Measurements from ENCODE around the gene HSD17B13. TPM values are rescaled to one million over a fixed set of nuclear protein-coding genes. Genes with fewer than 3 reads are reported as not detected.

The HSD17B13 gene
- total and polyA plus RNA-seq, 4 donors = 0.15 to 3.1 (median 0.68) TPM

- H3K27me3 ChIP-seq (ENCODE audit: control insufficient read depth in 3 of 3, insufficient read depth in 3 of 3, low read length in 2 of 3) = no peaks in the 10 kb centered on the region
- ATAC-seq (ENCODE audit: insufficient read depth, low FRiP score) (no peak), DNase-seq (no peak)
- no peak overlapping the region for H3K9ac ChIP-seq (ENCODE audit: insufficient read depth in 1 of 2, low read length in 2 of 2)
- H3K9me3 ChIP-seq (ENCODE audit: control insufficient read depth in 4 of 4, insufficient read depth in 3 of 4, low read length in 3 of 4) = no peaks in the 10 kb centered on the region
- H3K4me3 ChIP-seq = no peak overlapping the region
- peaks cover 0 to 3% (median 0%) of the 10 kb centered on the region in 5 donors for H3K4me1 ChIP-seq (ENCODE audit: control insufficient read depth in 5 of 5, insufficient read depth in 5 of 5, low read length in 5 of 5)
- H3K36me3 ChIP-seq (ENCODE audit: control insufficient read depth in 4 of 4, insufficient read depth in 4 of 4, low read length in 4 of 4) = peaks cover 8 to 30% (median 10%) of the 10 kb centered on the region in 4 donors
- TF ChIP-seq, protein P1, sequence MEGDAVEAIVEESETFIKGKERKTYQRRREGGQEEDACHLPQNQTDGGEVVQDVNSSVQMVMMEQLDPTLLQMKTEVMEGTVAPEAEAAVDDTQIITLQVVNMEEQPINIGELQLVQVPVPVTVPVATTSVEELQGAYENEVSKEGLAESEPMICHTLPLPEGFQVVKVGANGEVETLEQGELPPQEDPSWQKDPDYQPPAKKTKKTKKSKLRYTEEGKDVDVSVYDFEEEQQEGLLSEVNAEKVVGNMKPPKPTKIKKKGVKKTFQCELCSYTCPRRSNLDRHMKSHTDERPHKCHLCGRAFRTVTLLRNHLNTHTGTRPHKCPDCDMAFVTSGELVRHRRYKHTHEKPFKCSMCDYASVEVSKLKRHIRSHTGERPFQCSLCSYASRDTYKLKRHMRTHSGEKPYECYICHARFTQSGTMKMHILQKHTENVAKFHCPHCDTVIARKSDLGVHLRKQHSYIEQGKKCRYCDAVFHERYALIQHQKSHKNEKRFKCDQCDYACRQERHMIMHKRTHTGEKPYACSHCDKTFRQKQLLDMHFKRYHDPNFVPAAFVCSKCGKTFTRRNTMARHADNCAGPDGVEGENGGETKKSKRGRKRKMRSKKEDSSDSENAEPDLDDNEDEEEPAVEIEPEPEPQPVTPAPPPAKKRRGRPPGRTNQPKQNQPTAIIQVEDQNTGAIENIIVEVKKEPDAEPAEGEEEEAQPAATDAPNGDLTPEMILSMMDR (IDR thresholded peaks at IDR 0.05; ENCODE audit: control extremely low read depth, extremely low read depth) = no peak
- H3K27ac ChIP-seq (ENCODE audit: low read depth in 1 of 2, low read length in 1 of 2) = no peak overlapping the region
- 88 to 93% methylated on average over 2 of the region's 2 CpGs for WGBS, 2 donors
These were observed 34.3 kb upstream of the HSD17B13 start for GRCh38 chr4:87356832-87357526.

- Histone ChIP-seq H3K9me3 (ENCODE audit: control insufficient read depth in 4 of 4, insufficient read depth in 3 of 4, low read length in 3 of 4) (no peaks in the 10 kb centered on the region), H3K4me3 (no peak overlapping the region), H3K4me1 (ENCODE audit: control insufficient read depth in 5 of 5, insufficient read depth in 5 of 5, low read length in 5 of 5) (peaks cover 0 to 3% (median 0%) of the 10 kb centered on the region in 5 donors), H3K36me3 (ENCODE audit: control insufficient read depth in 4 of 4, insufficient read depth in 4 of 4, low read length in 4 of 4) (peaks cover 0 to 22% (median 6%) of the 10 kb centered on the region in 4 donors), H3K9ac (ENCODE audit: insufficient read depth in 1 of 2, low read length in 2 of 2) (no peak overlapping the region), H3K27me3 (ENCODE audit: control insufficient read depth in 3 of 3, insufficient read depth in 3 of 3, low read length in 2 of 3) (no peaks in the 10 kb centered on the region), H3K27ac (ENCODE audit: low read depth in 1 of 2, low read length in 1 of 2) (peak overlapping the region in 1 of 2 donors; percentile 1)
- whole genome bisulfite sequencing, 2 donors = 60 to 61% methylated on average over 7 of the region's 7 CpGs
- ATAC-seq (ENCODE audit: insufficient read depth, low FRiP score) (peak; percentile 30), DNase-seq (no peak)
- TF ChIP-seq, protein P1 (IDR thresholded peaks at IDR 0.05; ENCODE audit: control extremely low read depth, extremely low read depth) = no peak
These were observed 31.8 kb upstream of the HSD17B13 start for GRCh38 chr4:87354168-87355102.

DNA sequence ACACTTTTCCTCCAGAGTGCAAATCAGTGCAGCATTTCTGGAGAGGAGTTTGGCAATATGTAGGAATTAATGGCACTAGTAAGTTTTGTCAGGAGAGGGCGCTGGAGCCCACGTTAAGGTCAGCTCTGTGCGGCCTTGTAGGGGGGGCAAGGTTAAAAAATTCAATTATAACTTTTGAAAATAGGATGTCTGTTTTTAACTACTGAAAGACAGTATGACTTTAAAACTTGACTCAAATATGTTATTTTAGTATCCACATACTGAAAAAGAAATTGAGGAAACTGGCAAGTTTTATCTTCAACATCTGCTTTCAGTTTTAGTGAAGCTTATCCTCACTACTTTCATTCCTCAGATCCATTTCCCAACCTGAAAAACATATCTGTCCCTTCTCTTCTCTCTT is 30.9 kb upstream of the HSD17B13 start:
- H3K36me3 ChIP-seq (ENCODE audit: control insufficient read depth in 4 of 4, insufficient read depth in 4 of 4, low read length in 4 of 4) = peaks cover 0 to 14% (median 4%) of the 10 kb centered on the region in 4 donors
- TF ChIP-seq, protein P1 (IDR thresholded peaks at IDR 0.05; ENCODE audit: control extremely low read depth, extremely low read depth) = peak; percentile 64
- no peak overlapping the region for H3K27ac ChIP-seq (ENCODE audit: low read depth in 1 of 2, low read length in 1 of 2)
- ATAC-seq (ENCODE audit: insufficient read depth, low FRiP score) = peak; percentile 78
- WGBS, 2 donors = 26 to 33% methylated on average over 3 of the region's 3 CpGs
- no peaks in the 10 kb centered on the region for H3K27me3 ChIP-seq (ENCODE audit: control insufficient read depth in 3 of 3, insufficient read depth in 3 of 3, low read length in 2 of 3)
- H3K9ac ChIP-seq (ENCODE audit: insufficient read depth in 1 of 2, low read length in 2 of 2) = no peak overlapping the region
- H3K4me1 ChIP-seq (ENCODE audit: control insufficient read depth in 5 of 5, insufficient read depth in 5 of 5, low read length in 5 of 5) = peaks cover 0 to 3% (median 0%) of the 10 kb centered on the region in 5 donors
- peak in 1 of 3 donors; percentile 14 for DNase-seq
- H3K9me3 ChIP-seq (ENCODE audit: control insufficient read depth in 4 of 4, insufficient read depth in 3 of 4, low read length in 3 of 4) = no peaks in the 10 kb centered on the region
- H3K4me3 ChIP-seq = no peak overlapping the region
